ENCODE results near the gene AHDC1. TPM values are rescaled to one million over a fixed set of nuclear protein-coding genes. Genes with fewer than 3 reads are reported as not detected.

AHDC1 gene
- total RNA-seq, 1 experiment from 2014 or later: 18.4 TPM

DNA sequence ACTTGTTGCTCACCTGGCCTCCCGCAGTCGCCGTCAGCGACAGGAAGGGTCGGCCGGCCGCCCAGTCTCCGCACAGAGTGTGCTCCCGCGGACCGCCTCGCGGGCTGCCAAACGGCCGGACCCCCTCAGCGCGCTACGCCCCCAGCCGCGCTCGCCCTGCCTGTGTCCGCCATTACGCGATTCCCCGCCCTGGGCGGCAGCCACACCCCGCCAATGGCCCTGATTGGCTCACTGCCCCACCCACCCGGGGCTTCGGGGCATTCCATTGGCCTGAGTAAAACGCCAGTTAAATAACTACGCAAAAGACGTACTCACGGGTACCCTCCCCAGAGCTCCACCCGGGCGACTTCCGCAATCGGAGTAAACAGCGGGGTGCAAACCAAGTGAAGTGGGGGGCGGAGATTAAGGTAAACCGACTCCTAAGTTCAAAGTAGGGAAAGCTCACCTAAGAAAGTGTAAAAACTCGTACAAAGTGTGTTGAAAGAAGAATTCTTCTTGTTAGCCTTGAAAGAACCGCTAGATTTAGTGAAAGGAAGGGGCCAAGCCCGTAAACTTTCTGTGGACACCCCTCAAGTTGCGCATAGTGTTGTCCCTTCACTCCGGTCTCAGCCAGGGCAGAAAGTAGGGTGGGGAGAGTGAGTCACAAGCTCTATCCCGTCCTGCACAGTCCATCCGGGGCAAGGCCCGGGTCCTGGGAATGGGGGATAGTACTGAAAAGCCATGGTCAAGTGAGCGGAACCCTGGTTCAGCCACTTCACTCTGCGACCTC is 113.8 kb downstream of the AHDC1 start, which contains the start of gene WASF2:
WASF2 (minus strand) TSS at position 195 of the 769 bp plus-strand sequence. CDS start 61,277 bp downstream, outside the sequence.
- CTCF ChIA-PET: interaction anchor here (0.6 to 1.3 kb wide), 4 partner anchors 54 to 338 kb away, joined by 3 to 4 read pairs (median 4); partner anchors contain the start of gene SYTL1
- Mint-ChIP-seq H3K9me3 (ENCODE audit: unreplicated experiment) (no peaks in the 10 kb centered on the region), H3K4me1 (ENCODE audit: insufficient read depth, unreplicated experiment) (peaks cover 14% of the 10 kb centered on the region), H3K27ac (ENCODE audit: low read depth, unreplicated experiment) (peak within 1 kb of the TSS; percentile 100), H3K4me3 (ENCODE audit: unreplicated experiment) (peak within 1 kb of the TSS; percentile 85), H3K27me3 (ENCODE audit: insufficient read depth, unreplicated experiment) (no peaks in the 10 kb centered on the region), H3K36me3 (ENCODE audit: insufficient read depth, unreplicated experiment) (no peaks in the 10 kb centered on the region)
- POLR2A ChIA-PET: interaction anchor here (0.6 to 4.0 kb wide), 47 partner anchors 8 to 1460 kb away, joined by 3 to 26 read pairs (median 4); partner anchors contain the start of genes AHDC1, STX12 and SYTL1
- DNase-seq (ENCODE audit: unreplicated experiment): peak; percentile 96
- BruUV-seq (replicated peaks): no TSS peak
- TF ChIP-seq, protein P1, sequence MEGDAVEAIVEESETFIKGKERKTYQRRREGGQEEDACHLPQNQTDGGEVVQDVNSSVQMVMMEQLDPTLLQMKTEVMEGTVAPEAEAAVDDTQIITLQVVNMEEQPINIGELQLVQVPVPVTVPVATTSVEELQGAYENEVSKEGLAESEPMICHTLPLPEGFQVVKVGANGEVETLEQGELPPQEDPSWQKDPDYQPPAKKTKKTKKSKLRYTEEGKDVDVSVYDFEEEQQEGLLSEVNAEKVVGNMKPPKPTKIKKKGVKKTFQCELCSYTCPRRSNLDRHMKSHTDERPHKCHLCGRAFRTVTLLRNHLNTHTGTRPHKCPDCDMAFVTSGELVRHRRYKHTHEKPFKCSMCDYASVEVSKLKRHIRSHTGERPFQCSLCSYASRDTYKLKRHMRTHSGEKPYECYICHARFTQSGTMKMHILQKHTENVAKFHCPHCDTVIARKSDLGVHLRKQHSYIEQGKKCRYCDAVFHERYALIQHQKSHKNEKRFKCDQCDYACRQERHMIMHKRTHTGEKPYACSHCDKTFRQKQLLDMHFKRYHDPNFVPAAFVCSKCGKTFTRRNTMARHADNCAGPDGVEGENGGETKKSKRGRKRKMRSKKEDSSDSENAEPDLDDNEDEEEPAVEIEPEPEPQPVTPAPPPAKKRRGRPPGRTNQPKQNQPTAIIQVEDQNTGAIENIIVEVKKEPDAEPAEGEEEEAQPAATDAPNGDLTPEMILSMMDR (IDR thresholded peaks at IDR 0.05; ENCODE audit: unreplicated experiment): no peak
- intact Hi-C loops (cut with micrococcal nuclease): loop anchor here (5.0 kb wide), 2 partner anchors 53 to 67 kb away; no protein-coding TSS in a partner anchor

DNA sequence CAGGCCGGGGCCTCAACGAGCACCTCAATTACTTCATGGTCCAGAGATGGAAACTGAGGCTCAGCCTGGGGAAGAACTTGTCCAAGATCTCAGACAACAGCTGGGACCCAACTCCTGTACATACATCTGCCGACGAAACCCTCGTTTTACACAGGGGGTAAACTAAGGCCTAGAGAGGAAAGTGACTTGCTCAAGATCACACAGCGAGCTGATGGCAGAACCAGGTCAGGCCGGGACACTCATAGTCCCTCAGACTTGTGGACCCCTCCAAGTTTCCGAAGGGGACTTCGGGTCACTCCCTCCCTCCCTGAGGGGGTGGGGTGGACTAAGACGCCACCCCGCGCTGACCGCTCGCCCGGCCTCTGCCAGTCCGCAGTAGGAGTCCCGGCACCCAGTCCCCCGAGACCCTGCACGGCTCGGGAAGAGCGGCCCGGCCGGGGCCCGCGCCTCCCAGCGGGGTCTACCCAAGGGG is 114.4 kb downstream of the AHDC1 start:
- Mint-ChIP-seq H3K9me3 (ENCODE audit: unreplicated experiment) (no peaks in the 10 kb centered on the region), H3K27me3 (ENCODE audit: insufficient read depth, unreplicated experiment) (no peaks in the 10 kb centered on the region), H3K4me3 (ENCODE audit: unreplicated experiment) (peak overlapping the region; percentile 85), H3K27ac (ENCODE audit: low read depth, unreplicated experiment) (peak overlapping the region; percentile 100), H3K4me1 (ENCODE audit: insufficient read depth, unreplicated experiment) (peaks cover 14% of the 10 kb centered on the region), H3K36me3 (ENCODE audit: insufficient read depth, unreplicated experiment) (no peaks in the 10 kb centered on the region)
- TF ChIP-seq, protein P1 (IDR thresholded peaks at IDR 0.05; ENCODE audit: unreplicated experiment): no peak
- DNase-seq (ENCODE audit: unreplicated experiment): peak; percentile 37
- intact Hi-C loops (cut with micrococcal nuclease): loop anchor here (5.0 kb wide), 1 partner anchor 52 kb away; no protein-coding TSS in a partner anchor
- no TSS peak for BruUV-seq (replicated peaks)
- ChIA-PET CTCF (interaction anchor here (0.6 to 1.3 kb wide), 4 partner anchors 54 to 337 kb away, joined by 3 to 4 read pairs (median 4); partner anchors contain the start of gene SYTL1), POLR2A (interaction anchor here (0.6 to 4.0 kb wide), 35 partner anchors 7 to 1459 kb away, joined by 3 to 26 read pairs (median 5); partner anchors contain the start of genes AHDC1 and STX12)

DNA sequence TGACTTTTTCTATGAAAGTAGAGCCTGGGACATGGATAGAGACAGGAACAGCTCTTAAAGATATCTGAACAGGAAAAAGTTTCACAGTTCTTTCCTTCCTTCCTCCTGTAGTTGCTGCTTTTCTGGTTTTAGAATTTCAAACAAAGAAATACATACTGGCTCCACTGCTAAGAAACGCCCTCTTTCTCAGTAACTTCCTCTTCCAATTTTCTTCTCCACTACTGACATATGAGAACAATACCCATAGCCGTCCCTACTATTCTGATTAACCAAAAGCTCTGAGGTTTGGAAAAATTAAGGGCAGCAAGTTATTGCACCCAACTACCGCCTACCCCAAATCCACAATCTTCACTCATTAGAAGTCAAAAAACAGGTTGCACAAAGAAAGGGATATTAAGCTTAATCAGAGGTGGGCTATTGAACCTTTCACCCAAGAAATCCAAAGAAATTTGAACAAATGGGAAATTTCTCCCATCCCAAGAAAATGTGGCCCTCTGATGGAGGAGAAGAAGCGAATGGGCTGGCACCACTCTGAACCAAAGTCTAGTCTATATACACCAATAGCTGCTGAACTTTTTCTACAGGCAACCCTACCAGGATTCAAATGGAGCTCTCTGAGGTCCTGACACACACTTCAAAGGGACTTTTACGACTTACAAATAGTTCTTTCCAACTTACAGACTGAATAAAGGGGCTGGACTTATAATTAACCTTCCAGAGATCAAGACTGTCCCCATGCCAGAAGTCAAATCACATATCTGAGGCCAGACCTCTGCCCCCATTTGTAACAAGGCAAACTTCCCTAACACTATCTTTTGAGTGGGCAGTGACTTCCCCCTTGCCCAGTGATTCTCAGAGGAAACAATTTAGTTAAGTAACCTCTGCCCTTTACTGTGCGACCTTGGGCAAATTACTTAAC is 115.7 kb downstream of the AHDC1 start:
- TF ChIP-seq, protein P1 (IDR thresholded peaks at IDR 0.05; ENCODE audit: unreplicated experiment): no peak
- Mint-ChIP-seq H3K27ac (ENCODE audit: low read depth, unreplicated experiment) (peak overlapping the region; percentile 100), H3K4me3 (ENCODE audit: unreplicated experiment) (peak overlapping the region; percentile 85), H3K9me3 (ENCODE audit: unreplicated experiment) (no peaks in the 10 kb centered on the region), H3K4me1 (ENCODE audit: insufficient read depth, unreplicated experiment) (peaks cover 14% of the 10 kb centered on the region), H3K36me3 (ENCODE audit: insufficient read depth, unreplicated experiment) (peaks cover 8% of the 10 kb centered on the region), H3K27me3 (ENCODE audit: insufficient read depth, unreplicated experiment) (no peaks in the 10 kb centered on the region)
- intact Hi-C loops (cut with micrococcal nuclease): loop anchor here (5.0 kb wide), 1 partner anchor 51 kb away; no protein-coding TSS in a partner anchor
- DNase-seq (ENCODE audit: unreplicated experiment): no peak
- ChIA-PET POLR2A (interaction anchor here (0.6 to 4.0 kb wide), 14 partner anchors 9 to 92 kb away, joined by 3 to 24 read pairs (median 4); no protein-coding TSS in a partner anchor), CTCF (interaction anchor here (1.0 to 1.2 kb wide), 2 partner anchors 72 to 119 kb away, joined by 3 to 4 read pairs; no protein-coding TSS in a partner anchor)
- TSS peak; percentile 51 for BruUV-seq (replicated peaks)

Measured in MCF 10A (cell line).